ENCODE results near the gene DFFB. TPM values are rescaled to one million over a fixed set of nuclear protein-coding genes. Genes with fewer than 3 reads are reported as not detected.

The DFFB gene
- total RNA-seq, 3 donors from 2014 or later (not counting 1 experiment from before 2014, with no cell fraction given) = 18.3 to 27.8 (median 18.5) TPM

DNA sequence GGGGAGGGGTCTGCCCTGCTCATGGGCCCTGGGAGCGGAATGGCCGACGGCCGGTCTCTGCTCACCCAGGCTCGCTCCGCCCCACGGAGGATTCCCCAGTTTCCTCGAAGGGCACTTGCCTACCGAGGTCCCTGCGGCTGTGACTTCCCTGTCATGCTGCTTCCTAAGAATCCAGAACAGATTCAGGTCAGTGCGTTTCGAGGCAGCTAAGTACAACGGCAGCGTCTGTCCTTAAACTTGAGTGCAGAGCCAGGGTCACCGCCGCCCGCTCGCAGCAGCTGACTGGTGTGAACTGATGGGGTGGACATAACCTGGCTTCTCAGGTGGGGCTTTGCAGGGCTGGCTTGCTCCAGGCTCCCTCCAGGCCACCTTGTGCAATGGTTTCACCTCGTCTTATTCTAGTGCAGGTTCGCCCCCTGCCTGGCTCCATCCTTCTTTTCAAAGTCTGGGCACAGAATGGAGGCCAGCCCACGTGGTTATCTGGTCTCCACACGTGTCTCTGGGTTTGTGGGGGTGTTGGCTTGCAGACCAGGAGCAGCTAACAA is 50.4 kb downstream of the DFFB start:
- Histone ChIP-seq H3K27ac (ENCODE audit: low read length) (no peak overlapping the region), H3K4me1 (ENCODE audit: control insufficient read depth, insufficient read depth, low read length) (peaks cover 27% of the 10 kb centered on the region), H3K9me3 (ENCODE audit: control insufficient read depth, insufficient read depth, low read length) (no peaks in the 10 kb centered on the region), H3K4me3 (ENCODE audit: low read length) (no peak overlapping the region), H3K36me3 (ENCODE audit: control insufficient read depth, insufficient read depth, low read length) (no peaks in the 10 kb centered on the region), H3K27me3 (ENCODE audit: control insufficient read depth, insufficient read depth, low read length) (peaks cover 3% of the 10 kb centered on the region)
- H3K9me3 Mint-ChIP-seq = no peaks in the 10 kb centered on the region
- TF ChIP-seq, protein P1, sequence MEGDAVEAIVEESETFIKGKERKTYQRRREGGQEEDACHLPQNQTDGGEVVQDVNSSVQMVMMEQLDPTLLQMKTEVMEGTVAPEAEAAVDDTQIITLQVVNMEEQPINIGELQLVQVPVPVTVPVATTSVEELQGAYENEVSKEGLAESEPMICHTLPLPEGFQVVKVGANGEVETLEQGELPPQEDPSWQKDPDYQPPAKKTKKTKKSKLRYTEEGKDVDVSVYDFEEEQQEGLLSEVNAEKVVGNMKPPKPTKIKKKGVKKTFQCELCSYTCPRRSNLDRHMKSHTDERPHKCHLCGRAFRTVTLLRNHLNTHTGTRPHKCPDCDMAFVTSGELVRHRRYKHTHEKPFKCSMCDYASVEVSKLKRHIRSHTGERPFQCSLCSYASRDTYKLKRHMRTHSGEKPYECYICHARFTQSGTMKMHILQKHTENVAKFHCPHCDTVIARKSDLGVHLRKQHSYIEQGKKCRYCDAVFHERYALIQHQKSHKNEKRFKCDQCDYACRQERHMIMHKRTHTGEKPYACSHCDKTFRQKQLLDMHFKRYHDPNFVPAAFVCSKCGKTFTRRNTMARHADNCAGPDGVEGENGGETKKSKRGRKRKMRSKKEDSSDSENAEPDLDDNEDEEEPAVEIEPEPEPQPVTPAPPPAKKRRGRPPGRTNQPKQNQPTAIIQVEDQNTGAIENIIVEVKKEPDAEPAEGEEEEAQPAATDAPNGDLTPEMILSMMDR (IDR thresholded peaks at IDR 0.05) = no peak
- intact Hi-C loops (cut with micrococcal nuclease) = no loop called here
- H3K36me3 Mint-ChIP-seq = no peaks in the 10 kb centered on the region
- ATAC-seq = no peak
- H3K4me3 Mint-ChIP-seq = no peak overlapping the region
- WGBS (ENCODE audit: insufficient coverage) = 83% methylated on average over 22 of the region's 22 CpGs
- no peak overlapping the region for H3K27ac Mint-ChIP-seq
- H3K27me3 Mint-ChIP-seq (ENCODE audit: low read depth in 2 of 2) = peaks cover 0 to 11% of the 10 kb centered on the region in 2 donors
- H3K4me1 Mint-ChIP-seq = peaks cover 13% of the 10 kb centered on the region in 2 donors
- DNase-seq = no peak

DNA sequence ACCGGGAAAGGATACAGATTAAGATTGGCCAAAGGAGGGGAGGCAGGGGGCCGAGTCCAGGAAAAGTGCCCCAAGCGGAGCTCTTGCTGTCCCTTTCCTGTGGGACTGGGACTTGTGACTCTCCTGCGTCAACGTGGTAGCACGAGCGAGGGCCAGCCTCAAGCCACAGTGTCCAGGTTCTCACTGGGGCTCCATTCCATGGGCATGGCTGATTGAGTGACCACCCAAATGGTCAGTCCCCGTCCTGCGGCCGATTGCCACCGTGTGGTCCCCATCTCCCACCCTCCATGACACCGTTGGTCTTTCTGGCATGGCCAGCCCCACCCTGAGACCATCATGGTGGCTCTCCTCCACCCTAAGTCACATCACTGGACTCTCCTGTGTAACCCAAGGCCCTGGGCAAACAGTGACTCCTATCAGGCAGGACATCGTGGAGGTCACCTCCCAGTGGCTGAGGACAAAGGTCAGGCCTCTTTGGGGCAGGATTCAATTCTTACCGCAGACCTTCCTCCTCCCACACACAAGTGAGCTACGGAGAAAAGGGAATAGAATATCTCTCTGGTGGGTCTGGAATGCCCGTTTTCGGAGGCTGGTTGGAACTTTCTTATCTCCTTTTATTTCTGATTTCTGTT is 51.7 kb downstream of the DFFB start:
- peaks cover 3% of the 10 kb centered on the region for H3K27me3 ChIP-seq (ENCODE audit: control insufficient read depth, insufficient read depth, low read length)
- 90% methylated on average over 14 of the region's 17 CpGs for WGBS (ENCODE audit: insufficient coverage)
- Mint-ChIP-seq H3K36me3 (no peaks in the 10 kb centered on the region), H3K27me3 (ENCODE audit: low read depth in 2 of 2) (peaks cover 0 to 11% of the 10 kb centered on the region in 2 donors), H3K9me3 (no peaks in the 10 kb centered on the region), H3K4me1 (peaks cover 0 to under 1% of the 10 kb centered on the region in 2 donors), H3K27ac (no peak overlapping the region), H3K4me3 (no peak overlapping the region)
- no peak overlapping the region for H3K27ac ChIP-seq (ENCODE audit: low read length)
- no peak for DNase-seq
- TF ChIP-seq, protein P1 (IDR thresholded peaks at IDR 0.05) = no peak
- no peak for ATAC-seq
- no peak overlapping the region for H3K4me3 ChIP-seq (ENCODE audit: low read length)
- H3K36me3 ChIP-seq (ENCODE audit: control insufficient read depth, insufficient read depth, low read length) = no peaks in the 10 kb centered on the region
- no peaks in the 10 kb centered on the region for H3K9me3 ChIP-seq (ENCODE audit: control insufficient read depth, insufficient read depth, low read length)
- intact Hi-C loops (cut with micrococcal nuclease) = no loop called here
- peaks cover 14% of the 10 kb centered on the region for H3K4me1 ChIP-seq (ENCODE audit: control insufficient read depth, insufficient read depth, low read length)

DNA sequence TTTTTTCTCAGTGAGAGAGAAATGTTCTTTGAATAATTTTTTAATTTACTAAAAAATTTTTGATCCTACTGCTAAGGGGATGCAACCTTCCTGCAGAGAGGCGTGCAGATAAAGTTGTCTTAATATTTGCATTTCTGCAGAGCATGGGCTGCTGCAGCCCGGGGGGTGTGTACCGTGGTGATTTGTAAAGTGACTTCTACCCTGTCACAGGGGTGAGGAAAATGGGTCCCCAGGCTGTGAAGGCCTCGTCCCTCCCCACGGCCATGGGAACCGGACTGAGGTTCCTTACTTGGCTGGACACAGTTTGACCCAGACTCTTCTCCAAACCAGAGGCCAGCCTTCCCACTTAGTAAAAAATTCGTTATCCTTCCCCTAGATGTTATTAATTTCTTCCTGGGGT is 52.3 kb downstream of the DFFB start:
- no peaks in the 10 kb centered on the region for H3K36me3 ChIP-seq (ENCODE audit: control insufficient read depth, insufficient read depth, low read length)
- Mint-ChIP-seq H3K36me3 (no peaks in the 10 kb centered on the region), H3K27me3 (ENCODE audit: low read depth in 2 of 2) (peaks cover 0 to 11% of the 10 kb centered on the region in 2 donors), H3K9me3 (no peaks in the 10 kb centered on the region), H3K4me1 (no peaks in the 10 kb centered on the region), H3K4me3 (no peak overlapping the region), H3K27ac (no peak overlapping the region)
- intact Hi-C loops (cut with micrococcal nuclease) = no loop called here
- no peak overlapping the region for H3K27ac ChIP-seq (ENCODE audit: low read length)
- H3K27me3 ChIP-seq (ENCODE audit: control insufficient read depth, insufficient read depth, low read length) = peaks cover 3% of the 10 kb centered on the region
- TF ChIP-seq, protein P1 (IDR thresholded peaks at IDR 0.05) = no peak
- DNase-seq (no peak), ATAC-seq (no peak)
- WGBS (ENCODE audit: insufficient coverage) = 79% methylated on average over 6 of the region's 7 CpGs
- H3K4me3 ChIP-seq (ENCODE audit: low read length) = no peak overlapping the region
- no peaks in the 10 kb centered on the region for H3K9me3 ChIP-seq (ENCODE audit: control insufficient read depth, insufficient read depth, low read length)
- H3K4me1 ChIP-seq (ENCODE audit: control insufficient read depth, insufficient read depth, low read length) = peaks cover 8% of the 10 kb centered on the region

Measured in natural killer cell (primary cell).